ENCODE measurements around the gene SCAF4.
A peak's percentile ranks its signal among the peaks of the same experiment; 100 is the strongest.
"Not testable (repeated sequence)": the region's sequence is repeated elsewhere in the genome, so short reads cannot be mapped to it uniquely, and the experiment has no call there.

SCAF4 gene

DNA sequence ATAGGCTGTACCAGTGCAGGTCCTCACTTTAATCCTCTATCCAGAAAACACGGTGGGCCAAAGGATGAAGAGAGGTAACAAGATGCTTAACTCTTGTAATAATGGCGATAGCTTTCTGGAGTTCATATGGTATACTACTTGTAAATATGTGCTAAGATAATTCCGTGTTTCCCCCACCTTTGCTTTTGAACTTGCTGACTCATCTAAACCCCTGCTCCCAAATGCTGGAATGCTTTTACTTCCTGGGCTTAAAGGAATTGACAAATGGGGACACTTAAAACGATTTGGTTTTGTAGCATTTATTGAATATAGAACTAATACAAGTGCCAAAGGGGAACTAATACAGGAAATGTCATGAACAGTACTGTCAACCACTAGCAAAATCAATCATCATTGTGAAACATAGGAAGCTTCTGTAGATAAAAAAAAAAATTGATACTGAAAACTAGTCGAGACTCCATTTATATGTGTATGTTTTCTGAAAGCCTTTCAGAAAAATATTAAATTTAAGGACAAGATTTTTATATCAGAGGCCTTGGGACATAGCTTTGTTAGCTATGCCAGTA, 65.4 kb downstream of the SCAF4 start:
- DNase-seq (ENCODE audit: insufficient read length, low spot score) (no peak), FAIRE-seq (no peak)
- TF ChIP-seq POU2F2 (IDR thresholded peaks at IDR 0.05; ENCODE audit: low read depth, low read length) = no peak
- no peak for TF ChIP-seq POLR2AphosphoS5 (IDR thresholded peaks at IDR 0.05; ENCODE audit: low read depth, low read length)
- no peak for TF ChIP-seq TAF1 (IDR thresholded peaks at IDR 0.05; ENCODE audit: low read depth, low read length)
- no peak for TF ChIP-seq SPI1 (IDR thresholded peaks at IDR 0.05; ENCODE audit: low read depth, low read length)
- no peak for TF ChIP-seq POLR2A (IDR thresholded peaks at IDR 0.05; ENCODE audit: low read depth, low read length)
- no peak for TF ChIP-seq PAX5 (IDR thresholded peaks at IDR 0.05; ENCODE audit: insufficient read depth, low read length, severe bottlenecking)

- DNase-seq (ENCODE audit: insufficient read length, low spot score); FAIRE-seq: not testable (repeated sequence)
Observed at GRCh38 chr21:31665869-31666268, 66.0 kb downstream of the SCAF4 start.

DNA sequence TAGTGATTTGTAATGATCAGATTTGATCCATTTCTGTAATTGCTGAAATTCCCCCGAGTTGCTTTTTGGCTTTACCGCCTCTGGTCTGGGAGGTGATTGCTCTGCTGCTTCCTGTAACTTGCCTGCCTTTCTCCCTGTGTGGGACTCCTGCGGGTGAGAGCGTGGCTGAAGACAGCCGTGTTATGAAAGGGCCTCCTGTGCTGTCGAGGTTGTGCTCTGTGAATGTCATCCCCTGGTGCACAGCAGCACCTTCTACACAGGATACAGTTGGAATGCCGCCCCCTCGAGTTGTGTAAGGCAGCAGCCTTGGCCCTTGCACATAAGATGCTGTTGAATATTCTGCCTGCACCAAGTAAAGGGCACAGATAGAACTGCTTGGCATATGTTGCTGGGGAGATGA, 66.5 kb downstream of the SCAF4 start:
- DNase-seq (ENCODE audit: insufficient read length, low spot score) (no peak), FAIRE-seq (no peak)
- TF ChIP-seq POLR2AphosphoS5 (IDR thresholded peaks at IDR 0.05; ENCODE audit: low read depth, low read length) (no peak), POU2F2 (IDR thresholded peaks at IDR 0.05; ENCODE audit: low read depth, low read length) (no peak), POLR2A (IDR thresholded peaks at IDR 0.05; ENCODE audit: low read depth, low read length) (no peak), TAF1 (IDR thresholded peaks at IDR 0.05; ENCODE audit: low read depth, low read length) (no peak), SPI1 (IDR thresholded peaks at IDR 0.05; ENCODE audit: low read depth, low read length) (no peak), PAX5 (IDR thresholded peaks at IDR 0.05; ENCODE audit: insufficient read depth, low read length, severe bottlenecking) (no peak)

- TF ChIP-seq POLR2A (IDR thresholded peaks at IDR 0.05; ENCODE audit: low read depth, low read length) (no peak), POLR2AphosphoS5 (IDR thresholded peaks at IDR 0.05; ENCODE audit: low read depth, low read length) (no peak), POU2F2 (IDR thresholded peaks at IDR 0.05; ENCODE audit: low read depth, low read length) (no peak), SPI1 (IDR thresholded peaks at IDR 0.05; ENCODE audit: low read depth, low read length) (no peak), TAF1 (IDR thresholded peaks at IDR 0.05; ENCODE audit: low read depth, low read length) (no peak), PAX5 (IDR thresholded peaks at IDR 0.05; ENCODE audit: insufficient read depth, low read length, severe bottlenecking) (no peak)
- FAIRE-seq (no peak), DNase-seq (ENCODE audit: insufficient read length, low spot score) (no peak)
Observed at GRCh38 chr21:31663584-31664249, 68.2 kb downstream of the SCAF4 start.

- no peak for DNase-seq (ENCODE audit: insufficient read length, low spot score)
- TF ChIP-seq TAF1 (IDR thresholded peaks at IDR 0.05; ENCODE audit: low read depth, low read length) (no peak), POLR2A (IDR thresholded peaks at IDR 0.05; ENCODE audit: low read depth, low read length) (no peak), POLR2AphosphoS5 (IDR thresholded peaks at IDR 0.05; ENCODE audit: low read depth, low read length) (no peak), SPI1 (IDR thresholded peaks at IDR 0.05; ENCODE audit: low read depth, low read length) (no peak), PAX5 (IDR thresholded peaks at IDR 0.05; ENCODE audit: insufficient read depth, low read length, severe bottlenecking) (no peak)
- FAIRE-seq = peak; percentile 20
Observed at GRCh38 chr21:31660591-31660990, 71.3 kb downstream of the SCAF4 start.

DNA sequence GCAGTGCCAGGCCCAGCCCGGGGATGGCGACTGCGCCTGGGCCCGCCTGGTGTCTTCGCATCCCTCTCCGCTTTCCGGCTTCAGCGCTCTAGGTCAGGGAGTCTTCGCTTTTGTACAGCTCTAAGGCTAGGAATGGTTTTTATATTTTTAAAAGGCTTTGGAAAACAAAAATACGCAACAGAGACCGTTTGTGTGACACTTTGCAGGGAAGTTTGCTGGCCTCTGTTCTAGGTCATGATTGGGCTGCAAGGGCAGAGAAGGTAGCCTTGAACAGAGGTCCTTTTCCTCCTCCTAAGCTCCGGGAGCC, 71.7 kb downstream of the SCAF4 start:
- TF ChIP-seq PAX5 (IDR thresholded peaks at IDR 0.05; ENCODE audit: insufficient read depth, low read length, severe bottlenecking) = no peak
- TF ChIP-seq POLR2A (IDR thresholded peaks at IDR 0.05; ENCODE audit: low read depth, low read length) = no peak
- no peak for TF ChIP-seq POU2F2 (IDR thresholded peaks at IDR 0.05; ENCODE audit: low read depth, low read length)
- TF ChIP-seq TAF1 (IDR thresholded peaks at IDR 0.05; ENCODE audit: low read depth, low read length) = no peak
- no peak for TF ChIP-seq SPI1 (IDR thresholded peaks at IDR 0.05; ENCODE audit: low read depth, low read length)
- no peak for TF ChIP-seq POLR2AphosphoS5 (IDR thresholded peaks at IDR 0.05; ENCODE audit: low read depth, low read length)
- FAIRE-seq = no peak
- no peak for DNase-seq (ENCODE audit: insufficient read length, low spot score)

GRCh38 chr21:31659536-31660258, 72.2 kb downstream of the SCAF4 start, which contains the start of gene SOD1:
SOD1 (plus strand) TSS chr21:31659693; CDS start chr21:31659770, 77 bp downstream.
- peak; percentile 89 for TF ChIP-seq TAF1 (IDR thresholded peaks at IDR 0.05; ENCODE audit: low read depth, low read length)
- TF ChIP-seq PAX5 (IDR thresholded peaks at IDR 0.05; ENCODE audit: insufficient read depth, low read length, severe bottlenecking) = no peak
- TF ChIP-seq POLR2AphosphoS5 (IDR thresholded peaks at IDR 0.05; ENCODE audit: low read depth, low read length) = peak; percentile 99
- TF ChIP-seq POU2F2 (IDR thresholded peaks at IDR 0.05; ENCODE audit: low read depth, low read length) = peak; percentile 94
- TF ChIP-seq POLR2A (IDR thresholded peaks at IDR 0.05; ENCODE audit: low read depth, low read length) = peak; percentile 99
- no peak for TF ChIP-seq SPI1 (IDR thresholded peaks at IDR 0.05; ENCODE audit: low read depth, low read length)
- DNase-seq (ENCODE audit: insufficient read length, low spot score) (peak; percentile 91), FAIRE-seq (peak; percentile 95)

- DNase-seq (ENCODE audit: insufficient read length, low spot score) (no peak), FAIRE-seq (no peak)
- TF ChIP-seq POLR2AphosphoS5 (IDR thresholded peaks at IDR 0.05; ENCODE audit: low read depth, low read length) = no peak
- no peak for TF ChIP-seq TAF1 (IDR thresholded peaks at IDR 0.05; ENCODE audit: low read depth, low read length)
- TF ChIP-seq POLR2A (IDR thresholded peaks at IDR 0.05; ENCODE audit: low read depth, low read length) = no peak
Observed at GRCh38 chr21:31659286-31659535, 72.7 kb downstream of the SCAF4 start.

DNA sequence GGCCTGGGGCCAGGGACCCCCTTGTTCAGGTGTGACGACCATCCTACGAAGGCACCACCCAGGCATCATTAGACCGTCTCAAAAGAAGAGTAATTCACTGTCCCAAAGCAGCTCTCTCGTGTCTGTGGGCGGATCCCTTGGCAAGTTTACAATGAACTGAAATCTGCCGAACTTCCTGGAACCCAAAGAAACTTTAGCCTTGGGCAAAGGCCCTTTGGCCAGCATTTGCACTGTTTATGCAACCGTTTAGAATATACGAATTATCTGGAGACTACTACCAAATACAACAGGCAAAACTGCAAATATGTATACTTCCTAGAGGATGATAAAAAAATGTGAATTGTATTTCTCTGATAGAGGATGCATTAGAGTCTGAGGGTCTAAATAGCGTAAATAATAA, 73.9 kb downstream of the SCAF4 start:
- DNase-seq (ENCODE audit: insufficient read length, low spot score) = no peak
- no peak for TF ChIP-seq TAF1 (IDR thresholded peaks at IDR 0.05; ENCODE audit: low read depth, low read length)
- no peak for TF ChIP-seq POLR2AphosphoS5 (IDR thresholded peaks at IDR 0.05; ENCODE audit: low read depth, low read length)
- no peak for TF ChIP-seq SPI1 (IDR thresholded peaks at IDR 0.05; ENCODE audit: low read depth, low read length)
- no peak for FAIRE-seq
